ENCODE data around the gene KLK7.

Gene KLK7

DNA sequence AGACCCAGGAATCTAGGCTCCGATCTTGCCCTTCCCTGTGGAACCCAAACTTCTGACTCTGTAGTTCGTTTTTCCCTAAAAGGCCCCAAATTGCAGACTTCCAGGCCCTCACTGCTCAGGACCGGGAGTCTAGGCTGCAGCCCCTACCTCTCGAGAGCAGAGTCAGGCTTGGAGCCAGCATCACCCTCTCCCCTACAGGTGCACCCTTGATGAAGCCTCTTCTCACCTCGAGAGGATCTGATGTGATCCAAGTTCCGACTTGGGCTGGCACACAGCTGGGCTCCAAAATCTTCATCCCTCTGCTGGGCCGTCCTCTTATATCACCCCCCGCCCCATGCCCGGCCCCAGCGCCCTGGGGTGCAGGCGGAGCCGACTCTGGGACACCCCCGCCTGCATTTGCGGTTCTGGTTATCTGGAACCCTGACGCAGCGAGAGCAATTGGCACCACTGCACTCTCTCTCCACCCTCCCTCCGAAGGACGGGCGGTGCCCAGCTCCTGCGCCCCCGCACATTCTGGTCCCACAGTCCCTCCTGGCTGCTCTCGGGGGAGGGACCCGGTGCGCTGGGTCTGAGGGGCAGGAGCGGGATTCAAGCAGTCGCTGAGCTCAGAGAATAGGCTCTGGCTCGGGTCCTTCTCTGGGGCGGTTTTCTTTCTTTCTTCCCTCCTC, at the start of gene KLK7:
TSS of gene KLK7 (minus strand) at position 293 of the 668 bp plus-strand sequence. CDS start 1,518 bp downstream, outside the sequence.
- DNase-seq: no peak

DNA sequence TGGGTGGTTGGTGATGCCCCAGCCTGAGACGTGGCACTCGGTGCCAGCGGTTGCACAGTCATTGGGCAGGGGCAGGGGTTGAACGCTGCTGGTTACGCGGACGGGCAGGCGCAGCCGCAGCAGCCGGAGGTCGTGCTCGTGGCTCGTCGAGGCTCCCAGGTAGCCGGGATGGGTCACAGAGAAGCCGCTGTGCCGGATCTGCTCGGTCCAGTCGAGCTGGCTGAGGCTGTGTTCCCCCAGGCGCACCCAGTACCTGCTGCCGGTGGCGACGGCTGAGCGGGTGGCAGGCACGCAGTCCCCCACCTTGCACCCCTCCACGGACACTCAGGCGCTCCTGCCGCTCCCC, 48.1 kb upstream of the KLK7 start:
- no peak for DNase-seq

DNA sequence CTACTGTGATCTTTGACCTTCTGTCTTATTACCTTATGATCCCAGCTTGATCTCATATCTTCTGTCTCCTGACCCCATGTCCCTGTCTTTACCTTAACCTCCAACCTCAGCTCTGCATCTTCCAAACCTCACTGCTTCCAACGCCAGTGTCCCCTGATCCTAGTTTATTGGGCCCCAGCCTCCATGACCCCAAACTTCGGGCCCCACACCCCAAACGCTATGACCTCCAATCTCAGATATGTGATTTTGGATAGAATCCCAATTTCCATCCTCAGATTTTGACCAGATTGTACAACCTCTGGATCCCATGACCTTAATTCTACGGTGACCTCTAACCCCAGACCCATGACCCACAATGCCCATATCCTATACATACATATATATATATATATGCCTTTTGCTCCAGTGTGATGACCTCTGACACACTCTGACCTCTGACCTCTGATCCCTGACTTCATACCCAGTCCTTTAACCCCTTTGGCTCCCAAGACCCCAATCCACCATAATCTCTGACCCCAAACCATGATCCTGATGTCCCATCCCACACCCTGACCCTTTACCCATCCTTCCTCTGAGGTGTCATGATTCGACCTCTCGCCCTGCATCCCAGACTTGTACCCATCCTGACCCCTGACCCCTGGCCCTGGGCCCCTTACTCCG, 47.6 kb upstream of the KLK7 start:
- no peak for DNase-seq

GRCh38 chr19:51030631-51031030, 46.9 kb upstream of the KLK7 start:
- no peak for DNase-seq

DNA sequence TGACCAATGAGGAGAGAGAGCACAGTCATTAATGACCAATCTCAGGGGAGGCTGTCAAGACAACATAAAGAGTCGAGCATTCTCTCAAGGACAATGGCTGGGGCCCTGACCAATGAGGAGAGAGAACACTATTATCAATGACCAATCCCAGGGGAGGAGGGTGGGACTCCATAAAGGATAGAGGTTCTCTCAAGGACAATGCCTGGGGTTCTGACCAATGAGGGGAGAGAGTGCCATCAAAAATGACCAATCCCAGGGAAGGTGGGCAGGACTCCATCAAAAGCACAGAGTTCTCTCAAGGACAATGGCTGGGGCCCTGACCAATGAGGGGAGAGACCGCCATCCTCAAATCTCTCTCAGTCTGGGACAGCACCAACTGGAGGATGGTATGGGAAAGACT, 46.0 kb upstream of the KLK7 start:
- no peak for DNase-seq

DNA sequence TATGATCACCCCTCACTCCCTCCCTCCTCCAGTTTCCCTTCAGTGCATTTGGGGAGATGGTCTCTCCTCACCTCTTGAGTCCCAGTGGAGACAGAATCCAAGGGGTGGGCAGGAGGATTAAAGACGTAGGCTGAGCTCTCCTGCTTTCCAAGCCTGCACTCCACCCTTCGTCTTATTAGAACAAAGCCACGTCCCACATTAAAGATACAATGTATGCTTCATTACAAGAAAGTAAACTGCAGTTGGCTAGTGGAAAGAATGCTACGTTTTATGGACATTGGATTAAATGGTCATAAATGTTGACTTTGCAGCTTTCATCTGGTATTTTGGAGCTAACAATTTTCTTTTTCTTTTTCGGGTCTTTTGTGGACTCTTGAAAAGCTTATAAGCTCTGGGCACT, 44.2 kb upstream of the KLK7 start:
- no peak for DNase-seq

DNA sequence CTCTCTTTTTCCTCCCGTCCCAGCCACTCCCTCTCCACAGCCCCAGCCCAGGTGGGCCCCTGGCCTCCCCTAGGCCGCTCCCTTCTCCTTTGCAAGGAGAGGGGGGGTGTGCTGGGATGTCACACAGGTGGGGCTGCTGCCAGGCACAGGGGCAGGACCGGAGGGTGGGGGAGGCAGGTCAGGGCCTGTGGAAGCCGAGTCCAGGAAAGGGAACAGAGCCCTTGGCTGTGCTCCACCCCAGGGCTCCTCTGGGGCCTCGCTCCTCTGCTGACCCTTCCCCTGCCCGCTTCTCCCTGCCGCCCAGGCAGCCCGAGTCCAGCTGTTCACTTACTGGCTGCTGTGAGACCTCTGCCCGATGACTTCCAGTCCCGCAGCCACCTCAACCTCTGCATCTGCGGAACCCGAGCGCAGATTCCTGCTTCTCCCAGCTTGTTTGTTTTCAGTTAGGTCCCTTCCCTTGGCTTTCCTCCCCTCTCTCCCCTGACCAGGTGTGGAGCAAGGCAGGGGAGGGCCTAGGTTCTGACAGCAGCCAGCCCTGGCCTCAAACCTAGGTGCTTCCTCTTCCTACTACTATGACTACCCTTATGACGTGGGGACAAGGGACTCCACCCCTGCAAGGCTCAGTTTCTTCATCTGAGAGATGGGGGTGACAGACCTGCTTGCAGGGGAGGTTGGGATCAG, 43.5 kb upstream of the KLK7 start:
- no peak for DNase-seq

DNA sequence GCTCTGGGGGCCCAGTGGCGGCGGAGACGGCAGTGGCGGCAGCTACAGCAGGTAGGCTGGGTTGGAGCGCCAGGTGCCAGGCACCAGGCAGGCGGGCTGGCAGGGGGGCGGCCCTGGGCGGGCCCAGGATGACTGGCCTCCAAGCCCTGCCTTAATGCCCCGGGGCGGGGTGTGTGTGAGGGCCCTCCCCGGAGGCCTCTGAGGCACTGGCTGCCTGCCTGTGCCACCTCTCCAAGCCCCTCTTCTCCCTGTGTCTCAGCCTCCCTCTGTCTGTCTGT, 42.8 kb upstream of the KLK7 start, which contains the start of gene KLK11:
TSS of gene KLK11 (minus strand) at position 63 of the 278 bp plus-strand sequence. CDS start 985 bp downstream, outside the sequence.
- no peak for DNase-seq

DNA sequence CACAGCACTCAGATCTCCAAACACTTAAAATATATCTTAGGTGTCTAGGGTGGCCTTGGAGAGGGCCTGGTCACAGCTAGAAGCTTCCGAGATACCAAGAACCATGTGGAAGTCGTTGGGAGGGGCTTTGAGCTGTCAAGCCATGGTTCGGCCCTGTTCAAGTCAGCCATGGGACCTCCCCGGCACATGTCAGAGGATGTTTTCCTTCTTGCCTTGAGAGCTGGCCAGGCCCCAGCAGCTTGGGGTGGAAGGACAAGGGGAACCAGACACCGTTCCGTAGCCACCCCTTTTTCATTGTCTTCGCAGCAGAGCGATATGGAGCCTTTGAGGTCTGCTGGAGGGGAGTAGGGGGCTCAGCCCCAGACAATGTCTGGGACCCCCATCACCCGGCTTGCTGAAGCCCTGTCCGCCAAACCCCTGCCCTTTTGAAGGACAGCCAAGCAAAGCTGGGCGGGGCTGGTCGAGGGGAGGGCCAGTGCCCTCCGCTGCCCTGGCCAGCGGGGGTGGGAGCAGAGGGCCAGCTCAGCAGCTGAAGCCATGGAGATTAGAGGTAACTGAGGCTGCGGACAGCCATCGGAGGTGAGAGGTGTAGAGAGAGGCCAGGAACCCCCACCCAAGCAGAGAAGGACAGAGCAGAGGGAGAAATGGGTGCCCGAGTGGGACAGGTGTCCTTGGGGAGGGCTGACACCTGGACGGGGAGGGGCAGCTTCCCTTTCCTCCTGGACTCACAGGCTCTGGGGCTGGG, 42.3 kb upstream of the KLK7 start:
- no peak for DNase-seq

DNA sequence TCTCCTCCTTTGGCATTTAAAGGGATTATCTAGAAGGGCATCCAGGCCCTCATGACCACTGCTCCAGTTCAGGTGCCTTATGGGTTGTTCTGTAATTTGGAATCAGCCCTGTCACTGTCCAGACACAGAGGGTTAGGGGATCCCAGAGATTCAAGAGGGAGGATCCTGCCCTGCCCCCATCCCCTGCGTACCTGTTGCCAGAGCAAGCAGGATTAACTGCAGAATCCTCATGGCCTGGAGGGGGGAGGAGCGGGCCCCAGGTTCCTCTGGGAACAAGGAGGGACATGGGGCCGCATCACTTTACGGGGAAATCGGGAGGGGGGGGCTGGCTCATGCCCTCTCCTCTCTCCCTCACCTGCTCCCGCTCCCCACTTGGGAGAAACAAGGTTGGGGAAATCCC, 41.7 kb upstream of the KLK7 start:
- DNase-seq: no peak

DNA sequence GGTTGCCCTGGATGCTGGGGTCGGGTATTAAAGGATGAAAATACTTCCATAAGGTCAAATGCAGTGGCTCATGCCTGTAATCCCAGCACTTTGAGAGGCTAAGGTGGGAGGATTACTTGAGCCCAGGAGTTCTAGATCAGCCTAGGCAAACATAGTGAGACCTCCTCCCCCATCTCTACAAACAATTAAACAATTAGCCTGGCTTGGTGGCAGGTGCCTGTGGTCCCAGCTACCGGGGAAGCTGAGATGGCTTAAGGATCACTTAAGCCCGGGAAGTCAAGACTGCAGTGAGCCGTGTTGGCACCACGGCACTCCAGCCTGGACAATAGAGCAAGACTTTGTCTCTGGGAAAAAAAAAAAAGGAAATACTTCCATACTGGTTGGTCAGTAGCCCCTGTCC, 41.2 kb upstream of the KLK7 start:
- no peak for DNase-seq

GRCh38 chr19:51023946-51024345, 40.2 kb upstream of the KLK7 start:
- no peak for DNase-seq

DNA sequence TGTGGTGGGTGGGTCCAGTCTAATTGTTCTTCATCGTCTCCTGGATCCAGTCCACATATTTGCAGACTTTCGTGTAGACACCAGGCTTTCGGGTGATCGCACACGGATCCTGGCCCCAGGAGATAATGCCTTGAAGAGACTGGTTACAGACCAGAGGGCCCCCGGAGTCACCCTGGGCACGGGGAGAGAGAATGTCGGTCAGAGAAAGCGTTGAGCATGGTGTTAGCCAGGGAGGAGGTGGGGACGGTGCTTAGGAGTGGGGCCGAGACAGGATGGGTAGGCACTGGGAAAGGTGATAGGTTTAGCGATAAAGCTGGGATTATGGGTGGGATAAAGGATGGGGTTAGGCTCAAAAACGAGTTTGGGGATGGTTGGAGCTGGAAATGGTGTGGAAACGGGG, 38.8 kb upstream of the KLK7 start:
- no peak for DNase-seq

DNA sequence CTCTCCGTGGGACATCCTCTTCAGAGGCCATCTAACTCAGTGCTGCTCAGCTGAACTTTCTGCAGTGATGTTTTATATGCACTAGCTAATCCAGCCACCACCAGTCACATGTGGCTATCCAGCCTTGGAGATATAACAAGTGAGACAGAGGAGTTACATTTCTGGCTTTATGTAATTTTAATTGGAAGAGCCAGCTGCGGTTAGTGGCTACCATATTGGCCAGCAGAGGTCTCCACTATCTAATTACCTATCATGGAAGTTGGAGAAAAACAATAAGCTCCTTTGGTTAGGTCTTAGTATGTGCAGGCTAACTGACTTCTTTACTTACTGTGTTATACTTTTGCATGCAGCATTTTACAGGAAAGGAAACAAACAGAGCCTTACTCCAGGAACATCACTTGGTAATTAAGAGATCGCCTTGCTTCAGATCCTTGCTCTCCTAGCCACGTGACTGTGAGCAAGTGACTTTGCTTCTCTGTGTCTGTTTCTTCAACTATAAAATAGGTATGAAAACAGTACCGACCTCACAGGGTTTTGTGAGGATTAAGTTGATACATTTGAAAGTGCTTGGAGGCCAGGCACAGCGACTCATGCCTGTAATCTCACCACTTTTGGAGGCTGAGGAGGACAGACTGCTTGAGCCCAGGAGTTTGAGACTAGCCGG, 37.4 kb upstream of the KLK7 start:
- peak; percentile 84 for DNase-seq

DNA sequence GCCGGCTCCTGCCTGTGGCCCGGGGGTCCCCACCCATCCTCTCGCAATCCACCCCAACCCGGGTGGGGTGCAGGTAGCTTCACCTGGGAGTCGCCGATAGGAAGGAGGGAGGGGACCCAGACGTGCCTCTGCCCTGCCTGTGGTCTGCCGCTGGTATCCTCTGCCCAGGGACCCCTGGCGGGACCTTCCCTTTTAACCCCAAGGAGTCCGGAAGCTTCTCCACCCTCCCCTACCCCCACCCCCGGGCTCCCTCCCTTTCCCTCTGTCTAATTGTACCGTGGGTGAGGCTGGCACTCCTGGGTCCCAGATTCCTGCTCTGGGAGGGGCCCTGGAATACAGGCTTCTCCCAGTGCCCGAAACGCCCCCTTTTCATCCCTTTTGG, 35.8 kb upstream of the KLK7 start, which contains the start of gene KLK10:
TSS of gene KLK10 (minus strand) at position 166 of the 382 bp plus-strand sequence. CDS start 579 bp downstream, outside the sequence.
- no peak for DNase-seq

- DNase-seq: no peak
Measured at GRCh38 chr19:51018745-51019543, 35.2 kb upstream of the KLK7 start.

DNA sequence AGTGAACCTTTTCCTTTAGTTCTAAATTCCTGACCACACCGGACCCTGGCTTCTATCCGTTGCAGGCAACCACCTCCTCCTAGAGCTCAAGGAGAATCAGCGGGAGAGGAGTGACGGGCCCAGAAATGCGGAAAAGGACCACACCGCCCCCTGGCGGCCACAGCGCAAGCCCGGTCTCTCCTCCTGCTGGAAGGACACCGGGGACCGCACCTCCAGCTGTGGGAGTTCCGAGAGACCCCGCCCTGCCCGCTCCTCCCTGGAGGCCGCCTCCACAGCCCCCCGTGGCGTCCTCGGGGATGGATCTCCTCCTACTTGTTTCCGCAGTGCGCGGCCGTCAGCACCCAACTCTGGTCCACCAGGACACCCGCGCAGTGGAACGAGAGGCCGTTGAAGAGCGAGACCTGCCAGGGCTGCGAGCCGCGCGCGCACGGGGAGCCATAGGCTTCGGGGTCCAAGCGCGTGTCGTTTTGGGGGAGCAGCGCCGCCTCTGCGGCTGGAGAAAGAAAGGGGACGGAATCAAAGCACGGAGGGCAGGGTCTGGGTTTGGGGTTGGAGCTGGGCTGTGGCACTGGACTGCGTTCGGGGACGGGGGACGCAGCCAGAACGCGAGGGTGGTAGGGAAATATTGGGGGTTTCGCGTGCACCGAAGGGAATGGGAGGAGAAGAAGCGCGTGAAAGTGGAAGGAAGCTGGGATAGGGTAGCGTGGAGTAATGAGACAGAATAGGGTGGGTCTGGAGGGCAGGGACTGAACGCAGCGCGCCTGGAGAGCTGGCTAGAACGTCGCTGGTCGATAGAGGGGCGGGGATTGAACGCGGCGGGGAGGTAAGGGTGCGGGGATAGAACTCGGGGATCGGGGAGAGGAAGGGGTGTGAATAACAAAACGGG, 33.3 kb upstream of the KLK7 start:
- peak; percentile 49 for DNase-seq

- no peak for DNase-seq
Measured at GRCh38 chr19:51015691-51016267, 32.1 kb upstream of the KLK7 start.

DNA sequence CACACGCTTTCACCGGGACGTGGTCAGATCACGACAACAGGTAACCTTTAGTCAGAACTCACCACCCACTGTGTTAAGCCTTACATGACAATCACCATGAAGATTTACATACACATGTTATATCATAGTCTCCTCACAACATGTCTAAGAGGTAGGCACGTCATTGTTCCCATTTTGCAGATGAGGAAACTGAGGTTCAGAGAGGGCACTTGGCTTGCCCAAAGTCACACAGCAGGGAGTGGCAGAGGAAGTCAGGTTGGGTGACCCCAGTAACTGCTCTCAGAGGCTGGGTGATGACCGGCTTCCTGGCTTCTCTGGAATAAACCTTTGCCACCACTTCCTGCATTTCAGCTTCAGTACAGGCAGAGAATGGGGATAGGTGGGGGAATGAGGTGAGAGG, 30.5 kb upstream of the KLK7 start:
- no peak for DNase-seq

DNA sequence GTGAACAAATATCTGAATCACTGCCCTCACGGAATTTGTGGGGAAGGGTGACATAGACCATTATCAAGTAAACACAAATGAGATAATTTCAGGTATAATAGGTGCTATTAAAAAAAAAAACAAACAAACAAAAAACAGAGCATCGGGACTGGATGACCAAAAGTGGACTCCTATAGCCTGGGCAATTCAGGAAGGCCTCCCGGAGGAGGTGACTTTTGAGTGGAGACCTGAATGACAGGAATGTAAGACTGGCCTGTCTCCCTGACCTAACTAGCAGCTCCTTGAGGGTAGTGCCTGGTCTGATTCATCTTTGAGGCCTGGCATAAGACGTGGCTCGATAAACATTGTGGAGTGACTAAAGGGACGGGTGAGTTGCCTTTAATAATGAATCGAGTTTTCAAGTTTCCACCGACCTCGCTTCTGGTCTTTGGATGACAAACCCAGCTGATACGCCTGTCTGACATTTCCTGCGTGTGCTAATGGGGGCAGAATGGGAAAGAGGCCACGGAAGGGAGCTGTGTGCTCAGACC, 29.0 kb upstream of the KLK7 start:
- DNase-seq: no peak
